ENCODE measurements around the gene RBM47. TPM values are rescaled to one million over a fixed set of nuclear protein-coding genes. Genes with fewer than 3 reads are reported as not detected.
"Not testable (repeated sequence)": the region's sequence is repeated elsewhere in the genome, so short reads cannot be mapped to it uniquely, and the experiment has no call there.

The RBM47 gene
- total RNA-seq, 2 donors from 2014 or later, result 4.4 to 13.7 TPM

DNA sequence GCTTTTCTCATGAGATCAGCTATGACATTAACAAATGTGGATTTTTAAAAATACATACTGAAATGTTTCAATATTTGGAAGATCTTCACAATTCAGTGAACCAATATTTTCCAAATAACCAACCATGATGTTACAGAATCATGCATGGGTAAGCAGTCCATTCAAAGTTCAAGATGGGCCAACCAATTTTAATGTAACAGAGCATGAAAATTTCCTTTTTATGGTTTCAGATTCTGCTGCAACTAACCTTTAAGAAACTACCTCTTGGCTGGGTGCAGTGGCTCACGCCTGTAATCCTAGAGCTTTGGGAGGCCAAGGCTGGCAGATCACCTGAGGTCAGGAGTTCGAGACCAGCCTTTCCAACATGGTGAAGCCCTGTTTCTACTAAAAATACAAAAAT lies 107.7 kb downstream of the RBM47 start:
- no peak overlapping the region for H3K27ac ChIP-seq
- no peak overlapping the region for H3K4me3 ChIP-seq
- H3K4me1 ChIP-seq, result peaks cover 0 to 17% of the 10 kb centered on the region in 2 donors
- no peak for DNase-seq (ENCODE audit: low spot score)
- no peaks in the 10 kb centered on the region for H3K36me3 ChIP-seq
- no peaks in the 10 kb centered on the region for H3K27me3 ChIP-seq
- H3K9me3 ChIP-seq, result no peaks in the 10 kb centered on the region
- no peak for TF ChIP-seq CTCF (IDR thresholded peaks at IDR 0.05)

DNA sequence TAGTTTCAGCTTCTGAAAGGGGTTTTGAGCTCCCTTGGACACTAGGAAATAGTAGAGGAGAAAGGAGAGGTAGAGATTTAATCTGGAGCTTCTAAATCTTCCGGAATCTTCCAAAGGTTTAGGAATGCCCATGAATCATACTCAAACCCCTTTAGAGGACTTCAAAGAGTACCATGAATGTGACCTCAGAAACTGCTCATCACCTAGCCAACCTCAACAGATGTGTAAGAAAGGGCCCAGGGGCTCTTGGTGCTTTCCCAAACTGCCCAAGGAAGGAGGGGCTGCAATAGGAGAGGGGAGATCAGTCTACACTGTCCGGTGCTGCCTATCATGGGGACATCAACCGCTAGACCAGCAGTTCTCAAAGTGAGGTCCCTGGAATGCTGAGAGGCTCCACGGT lies 109.1 kb downstream of the RBM47 start:
- Histone ChIP-seq H3K9me3 (no peaks in the 10 kb centered on the region), H3K27me3 (no peaks in the 10 kb centered on the region), H3K36me3 (no peaks in the 10 kb centered on the region), H3K27ac (no peak overlapping the region), H3K4me3 (no peak overlapping the region), H3K4me1 (peaks cover 0 to 7% of the 10 kb centered on the region in 2 donors)
- DNase-seq (ENCODE audit: low spot score), result no peak
- no peak for TF ChIP-seq CTCF (IDR thresholded peaks at IDR 0.05)

GRCh38 chr4:40517081-40517480 lies 112.6 kb downstream of the RBM47 start:
- H3K36me3 ChIP-seq; H3K27me3 ChIP-seq; H3K4me3 ChIP-seq; H3K4me1 ChIP-seq; H3K9me3 ChIP-seq; DNase-seq (ENCODE audit: low spot score); H3K27ac ChIP-seq: not testable (repeated sequence)

DNA sequence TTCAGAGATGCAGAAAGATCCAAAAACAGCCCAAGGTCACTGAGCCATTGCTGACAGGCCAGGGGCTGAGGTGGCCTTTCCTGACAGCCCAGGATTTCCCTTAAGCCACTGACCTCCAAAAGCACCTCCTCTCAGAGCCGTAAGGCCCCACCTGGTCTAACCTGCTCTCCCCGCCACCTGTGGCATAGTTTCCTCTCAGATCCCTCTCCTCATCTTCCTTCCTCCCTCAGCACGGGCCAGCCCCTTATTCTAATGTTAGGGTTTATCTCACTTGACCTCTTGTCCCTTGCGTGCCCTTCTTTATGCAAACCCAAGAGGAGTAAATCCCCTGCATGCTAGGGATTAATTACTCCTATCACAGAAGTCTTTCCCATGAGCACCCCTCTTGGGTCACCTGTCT lies 113.0 kb downstream of the RBM47 start:
- H3K4me3 ChIP-seq, result no peak overlapping the region
- TF ChIP-seq CTCF (IDR thresholded peaks at IDR 0.05), result no peak
- H3K4me1 ChIP-seq, result no peaks in the 10 kb centered on the region
- no peak overlapping the region for H3K27ac ChIP-seq
- no peaks in the 10 kb centered on the region for H3K36me3 ChIP-seq
- no peak for DNase-seq (ENCODE audit: low spot score)
- no peaks in the 10 kb centered on the region for H3K9me3 ChIP-seq
- H3K27me3 ChIP-seq, result no peaks in the 10 kb centered on the region

DNA sequence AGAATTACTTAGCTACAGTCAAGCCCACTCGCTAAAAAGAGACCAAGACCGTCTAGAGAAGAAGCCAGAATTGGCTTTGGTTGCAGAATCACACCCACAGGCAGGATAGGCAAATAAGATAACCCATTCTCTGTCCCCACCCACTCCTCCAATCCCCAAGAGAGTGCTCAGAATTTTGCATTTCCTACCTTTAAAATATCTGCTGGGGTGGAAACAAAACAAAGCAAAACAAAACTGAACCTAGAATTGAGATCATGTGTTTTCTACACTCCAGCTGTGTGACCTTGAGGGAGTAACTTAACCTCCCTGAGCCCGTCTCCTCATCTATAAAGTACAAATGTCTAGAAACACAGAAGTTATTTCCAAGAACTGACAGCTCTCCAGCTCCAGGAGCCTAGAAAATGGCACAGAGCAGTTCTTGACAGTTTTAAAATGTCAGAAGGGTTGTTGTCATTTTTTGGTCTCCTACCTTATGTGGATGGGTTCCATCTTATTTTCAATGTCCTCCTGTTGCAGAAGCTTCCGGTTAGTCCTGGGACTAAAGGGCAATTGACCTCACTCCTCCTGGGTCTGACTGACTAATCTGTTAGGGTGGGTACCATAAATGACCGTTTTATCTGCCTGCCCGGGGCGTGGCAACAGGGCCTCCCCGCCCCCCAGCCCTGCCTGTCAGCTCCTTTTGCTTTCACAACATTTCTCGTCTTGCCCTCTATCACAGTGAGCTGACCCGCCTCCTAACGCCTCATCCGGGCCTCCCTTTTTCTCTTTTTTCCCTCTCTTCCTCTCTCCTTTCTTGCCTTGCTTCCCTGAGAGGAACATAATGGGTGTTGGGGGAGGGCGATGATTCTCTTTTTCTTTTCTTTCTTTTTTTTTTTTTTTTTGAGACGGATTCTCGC lies 114.0 kb downstream of the RBM47 start:
- Histone ChIP-seq H3K27ac (peak overlapping the region in 1 of 2 donors; percentile 2), H3K4me3 (no peak overlapping the region), H3K27me3 (no peaks in the 10 kb centered on the region), H3K36me3 (no peaks in the 10 kb centered on the region), H3K9me3 (no peaks in the 10 kb centered on the region), H3K4me1 (no peaks in the 10 kb centered on the region)
- no peak for TF ChIP-seq CTCF (IDR thresholded peaks at IDR 0.05)
- peak; percentile 73 for DNase-seq (ENCODE audit: low spot score)

GRCh38 chr4:40515037-40515397 lies 114.6 kb downstream of the RBM47 start:
- H3K4me3 ChIP-seq, result no peak overlapping the region
- TF ChIP-seq CTCF (IDR thresholded peaks at IDR 0.05), result no peak
- no peaks in the 10 kb centered on the region for H3K27me3 ChIP-seq
- no peak for DNase-seq (ENCODE audit: low spot score)
- no peak overlapping the region for H3K27ac ChIP-seq
- no peaks in the 10 kb centered on the region for H3K36me3 ChIP-seq
- H3K9me3 ChIP-seq, result no peaks in the 10 kb centered on the region
- no peaks in the 10 kb centered on the region for H3K4me1 ChIP-seq

Measured in right atrium auricular region (tissue), 2 donors.